H9 (cell line): ENCODE data around the gene PLXNC1. TPM values are rescaled to one million over a fixed set of nuclear protein-coding genes. Genes with fewer than 3 reads are reported as not detected.

ENCODE experiments used
- DNase-seq: peaks from one replicate; pipeline ENCODE4 v3.0.0-alpha.2; 2017
- H2AFZ ChIP-seq: one replicate; pipeline ENCODE4 v1.6.1; 2013; ENCODE audit warnings: mild to moderate bottlenecking, low read length, control low read depth, moderate library complexity
- H2AK5ac ChIP-seq: 2 replicates; pipeline ENCODE4 v1.6.1; 2013; ENCODE audit warnings: low read length, control low read depth, mixed read lengths; ENCODE audit not compliant: insufficient read length
- H2BK120ac ChIP-seq: one replicate; pipeline ENCODE4 v1.6.1; 2013; ENCODE audit warnings: low read depth, mild to moderate bottlenecking, low read length, control low read depth, inconsistent platforms; ENCODE audit not compliant: poor library complexity, severe bottlenecking
- H2BK12ac ChIP-seq: 2 replicates; pipeline ENCODE4 v1.6.1; 2013; ENCODE audit warnings: low read length, control low read depth, mixed read lengths, low read depth; ENCODE audit not compliant: insufficient read length
- H2BK15ac ChIP-seq: 2 replicates; pipeline ENCODE4 v1.6.1; 2013; ENCODE audit warnings: low read depth, low read length, control low read depth
- H2BK20ac ChIP-seq: one replicate; pipeline ENCODE4 v1.6.1; 2013; ENCODE audit warnings: low read depth, mild to moderate bottlenecking, low read length, control low read depth, inconsistent platforms; ENCODE audit not compliant: poor library complexity, severe bottlenecking
- H2BK5ac ChIP-seq: 2 replicates; pipeline ENCODE4 v1.6.1; 2013; ENCODE audit warnings: low read length, control low read depth, mixed read lengths; ENCODE audit not compliant: insufficient read length
- H3K14ac ChIP-seq: 2 replicates; pipeline ENCODE4 v1.6.1; 2013; ENCODE audit warnings: low read length, control low read depth; ENCODE audit not compliant: insufficient read depth
- H3K18ac ChIP-seq: 2 replicates; pipeline ENCODE4 v1.6.1; 2013; ENCODE audit warnings: low read depth, mild to moderate bottlenecking, mixed read lengths, low read length, control low read depth; ENCODE audit not compliant: insufficient read length
- H3K23ac ChIP-seq: 2 replicates; pipeline ENCODE4 v1.6.1; 2013; ENCODE audit warnings: low read length, control low read depth, mixed read lengths, low read depth; ENCODE audit not compliant: insufficient read length
- H3K23me2 ChIP-seq: 2 replicates; pipeline ENCODE4 v1.6.1; 2013; ENCODE audit warnings: low read depth, mild to moderate bottlenecking, mixed read lengths, low read length, control low read depth; ENCODE audit not compliant: insufficient read length, poor library complexity, severe bottlenecking
- H3K27ac ChIP-seq: 2 replicates; pipeline ENCODE4 v1.5.1; 2013; ENCODE audit warnings: low read length, control low read depth, mixed read lengths, low read depth; ENCODE audit not compliant: insufficient read length
- H3K27me3 ChIP-seq: 2 replicates; pipeline ENCODE4 v1.6.1; 2013; ENCODE audit warnings: low read length, control low read depth, inconsistent platforms; ENCODE audit not compliant: insufficient read depth
- H3K4ac ChIP-seq: 2 replicates; pipeline ENCODE4 v1.6.1; 2013; ENCODE audit warnings: low read depth, mild to moderate bottlenecking, control low read depth, inconsistent platforms, low read length, moderate library complexity
- H3K4me1 ChIP-seq: 2 replicates; pipeline ENCODE4 v1.6.1; 2013; ENCODE audit warnings: low read length, control low read depth, inconsistent platforms; ENCODE audit not compliant: insufficient read depth
- H3K4me2 ChIP-seq: 2 replicates; pipeline ENCODE4 v1.6.1; 2013; ENCODE audit warnings: low read length, control low read depth, mixed read lengths; ENCODE audit not compliant: insufficient read length, insufficient read depth
- H3K56ac ChIP-seq: 2 replicates; pipeline ENCODE4 v1.6.1; 2013; ENCODE audit warnings: low read depth, mild to moderate bottlenecking, mixed read lengths, low read length, control low read depth; ENCODE audit not compliant: insufficient read length
- H3K79me1 ChIP-seq: 2 replicates; pipeline ENCODE4 v1.6.1; 2013; ENCODE audit warnings: low read depth, mild to moderate bottlenecking, moderate library complexity, low read length, control low read depth, inconsistent platforms; ENCODE audit not compliant: insufficient read depth, poor library complexity, severe bottlenecking
- H3K79me2 ChIP-seq: 2 replicates; pipeline ENCODE4 v1.6.1; 2013; ENCODE audit warnings: low read length, control low read depth, inconsistent platforms; ENCODE audit not compliant: insufficient read depth
- H3K9ac ChIP-seq: 2 replicates; pipeline ENCODE4 v1.6.1; 2013; ENCODE audit warnings: low read length, control low read depth, mixed read lengths; ENCODE audit not compliant: insufficient read length; ENCODE audit errors: extremely low read depth
- H3K9me3 ChIP-seq: one replicate; pipeline ENCODE4 v1.6.1; 2013; ENCODE audit warnings: low read depth, low read length, inconsistent platforms; ENCODE audit not compliant: control insufficient read depth
- H3T11ph ChIP-seq: one replicate; pipeline ENCODE4 v1.6.1; 2013; ENCODE audit warnings: mild to moderate bottlenecking, low read length, control low read depth, inconsistent platforms
- H4K20me1 ChIP-seq: one replicate; pipeline ENCODE4 v1.6.1; 2013; ENCODE audit not compliant: control insufficient read depth, insufficient read length, insufficient read depth
- H4K5ac ChIP-seq: 2 replicates; pipeline ENCODE4 v1.6.1; 2013; ENCODE audit warnings: low read depth, mild to moderate bottlenecking, mixed read lengths, low read length, control low read depth; ENCODE audit not compliant: insufficient read length
- H4K8ac ChIP-seq: replicated peaks from 2 replicates; pipeline ENCODE4 v1.6.1; 2013; ENCODE audit warnings: low read length, control low read depth, mixed read lengths, low read depth; ENCODE audit not compliant: insufficient read length
- H4K91ac ChIP-seq: 2 replicates; pipeline ENCODE4 v1.6.1; 2013; ENCODE audit warnings: low read depth, mild to moderate bottlenecking, moderate library complexity, mixed read lengths, low read length, control low read depth; ENCODE audit not compliant: insufficient read length
- H3K27ac Mint-ChIP-seq, 3 experiments: 2 replicates in 2 of 3; 3 replicates in 1 of 3; pipeline ENCODE4 v1.8.0; 2020 to 2021; ENCODE audit warnings: mixed read lengths in 3 of 3, mild to moderate bottlenecking in 1 of 3, moderate library complexity in 1 of 3
- H3K27me3 Mint-ChIP-seq: 2 replicates; pipeline ENCODE4 v1.8.0; 2021; ENCODE audit warnings: low read depth, mild to moderate bottlenecking, moderate library complexity, mixed read lengths
- H3K36me3 Mint-ChIP-seq, 3 experiments: 2 replicates in 2 of 3; 3 replicates in 1 of 3; pipeline ENCODE4 v1.8.0; 2020 to 2021; ENCODE audit warnings: low read depth in 3 of 3, mixed read lengths in 3 of 3; ENCODE audit not compliant: insufficient read depth in 1 of 3
- H3K4me1 Mint-ChIP-seq, 2 experiments: 2 replicates each; pipeline ENCODE4 v1.8.0; 2020; ENCODE audit warnings: mixed read lengths in 2 of 2
- H3K4me3 Mint-ChIP-seq, 2 experiments: 2 replicates in 1 of 2; 3 replicates in 1 of 2; pipeline ENCODE4 v1.8.0; 2020 to 2021; ENCODE audit warnings: mild to moderate bottlenecking in 2 of 2, mixed read lengths in 2 of 2, moderate library complexity in 1 of 2
- H3K9me3 Mint-ChIP-seq, 2 experiments: 2 replicates in 1 of 2; 3 replicates in 1 of 2; pipeline ENCODE4 v1.8.0; 2020; ENCODE audit warnings: mild to moderate bottlenecking in 2 of 2, mixed read lengths in 2 of 2, moderate library complexity in 1 of 2
- WGBS: extraction: QIAGEN DNeasy Blood & Tissue Kit; methylation state at CpG from one replicate; pipeline ENCODE4 v1.1.7; 2013; ENCODE audit warnings: missing lambda C conversion rate, low lambda C conversion rate, mixed read lengths; ENCODE audit not compliant: insufficient read length; ENCODE audit errors: extremely low coverage; 5-methylcytosine and 5-hydroxymethylcytosine counted together
- total RNA-seq: library from RNA; stranded (reverse); gene quantifications from 2 replicates; pipeline ENCODE4 v1.2.1, GENCODE V29; 2021
- TF ChIP-seq, protein P1 (sequence below): fragments of 200-600 bp; sonication (generic); conservative IDR thresholded peaks from 3 replicates; pipeline ENCODE4 v1.8.0; 2021; ENCODE audit warnings: antibody characterized with exemption, mild to moderate bottlenecking

The PLXNC1 gene
- total RNA-seq, 1 experiment from 2014 or later = 1.2 TPM

DNA sequence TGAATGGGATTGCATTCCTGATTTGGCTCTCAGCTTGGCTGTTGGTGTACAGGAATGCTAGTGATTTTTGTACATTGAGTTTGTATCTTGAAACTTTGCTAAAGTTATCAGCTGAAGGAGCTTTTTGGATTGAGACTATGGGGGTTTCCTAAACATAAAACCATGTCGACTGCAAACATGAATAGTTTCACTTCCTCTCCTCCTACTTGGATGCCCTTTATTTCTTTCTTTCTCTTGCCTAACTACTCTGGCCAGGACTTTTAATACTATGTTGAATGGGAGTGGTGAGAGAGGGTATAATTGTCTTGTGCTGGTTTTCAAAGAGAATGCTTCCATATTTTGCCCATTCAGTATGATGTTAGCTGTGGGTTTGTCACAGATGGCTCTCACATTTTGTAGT, 169.8 kb downstream of the PLXNC1 start:
- no peaks in the 10 kb centered on the region for H3K4me1 Mint-ChIP-seq
- Histone ChIP-seq H3T11ph (no peak overlapping the region), H4K5ac (no peak overlapping the region), H3K23ac (no peak overlapping the region), H4K20me1 (no peaks in the 10 kb centered on the region), H4K91ac (no peak overlapping the region), H2BK5ac (no peak overlapping the region), H3K27ac (no peak overlapping the region), H2AFZ (no peak overlapping the region), H3K9ac (no peak overlapping the region), H3K79me2 (no peaks in the 10 kb centered on the region), H3K27me3 (no peaks in the 10 kb centered on the region), H3K23me2 (no peaks in the 10 kb centered on the region), H2BK120ac (no peak overlapping the region), H3K4me1 (no peaks in the 10 kb centered on the region), H3K79me1 (no peaks in the 10 kb centered on the region), H3K56ac (no peak overlapping the region), H3K18ac (no peak overlapping the region), H3K4me2 (no peak overlapping the region), H2BK15ac (no peak overlapping the region), H3K14ac (no peak overlapping the region), H2BK12ac (no peak overlapping the region), H2AK5ac (no peak overlapping the region), H3K9me3 (peaks cover 22% of the 10 kb centered on the region), H2BK20ac (no peak overlapping the region), H3K4ac (no peak overlapping the region), H4K8ac (no peak overlapping the region)
- peaks cover 51 to 60% of the 10 kb centered on the region in 2 experiments for H3K9me3 Mint-ChIP-seq
- peaks cover 40 to 65% (median 61%) of the 10 kb centered on the region in 3 experiments for H3K36me3 Mint-ChIP-seq
- no CpG with 5 or more reads among the region's 1 CpG for WGBS
- no peaks in the 10 kb centered on the region for H3K27me3 Mint-ChIP-seq
- no peak for DNase-seq
- TF ChIP-seq, protein P1, sequence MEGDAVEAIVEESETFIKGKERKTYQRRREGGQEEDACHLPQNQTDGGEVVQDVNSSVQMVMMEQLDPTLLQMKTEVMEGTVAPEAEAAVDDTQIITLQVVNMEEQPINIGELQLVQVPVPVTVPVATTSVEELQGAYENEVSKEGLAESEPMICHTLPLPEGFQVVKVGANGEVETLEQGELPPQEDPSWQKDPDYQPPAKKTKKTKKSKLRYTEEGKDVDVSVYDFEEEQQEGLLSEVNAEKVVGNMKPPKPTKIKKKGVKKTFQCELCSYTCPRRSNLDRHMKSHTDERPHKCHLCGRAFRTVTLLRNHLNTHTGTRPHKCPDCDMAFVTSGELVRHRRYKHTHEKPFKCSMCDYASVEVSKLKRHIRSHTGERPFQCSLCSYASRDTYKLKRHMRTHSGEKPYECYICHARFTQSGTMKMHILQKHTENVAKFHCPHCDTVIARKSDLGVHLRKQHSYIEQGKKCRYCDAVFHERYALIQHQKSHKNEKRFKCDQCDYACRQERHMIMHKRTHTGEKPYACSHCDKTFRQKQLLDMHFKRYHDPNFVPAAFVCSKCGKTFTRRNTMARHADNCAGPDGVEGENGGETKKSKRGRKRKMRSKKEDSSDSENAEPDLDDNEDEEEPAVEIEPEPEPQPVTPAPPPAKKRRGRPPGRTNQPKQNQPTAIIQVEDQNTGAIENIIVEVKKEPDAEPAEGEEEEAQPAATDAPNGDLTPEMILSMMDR = no peak
- H3K27ac Mint-ChIP-seq = no peak overlapping the region
- H3K4me3 Mint-ChIP-seq = no peak overlapping the region
